Lower lobe of right lung (tissue), 2 donors: Measurements from ENCODE around the gene GIN1. TPM values are rescaled to one million over a fixed set of nuclear protein-coding genes. Genes with fewer than 3 reads are reported as not detected.
"Not testable (repeated sequence)": the region's sequence is repeated elsewhere in the genome, so short reads cannot be mapped to it uniquely, and the experiment has no call there.

ENCODE experiments used
- ATAC-seq, 2 donors: fragments of 200-7000 bp; cut with Tn5 transposase; one replicate each; pipeline ENCODE4 v1.9.1; 2020 to 2022; ENCODE audit warnings: mild to moderate bottlenecking in 2 of 2, moderate library complexity in 2 of 2
- DNase-seq: peaks from one replicate; pipeline ENCODE4 v3.0.0-alpha.2; 2020
- H3K27ac ChIP-seq: fragments of 200-600 bp; one replicate; pipeline ENCODE4 v1.8.0; 2022
- H3K27me3 ChIP-seq: fragments of 200-600 bp; one replicate; pipeline ENCODE4 v1.8.0; 2022; ENCODE audit warnings: low read depth
- H3K36me3 ChIP-seq: fragments of 200-600 bp; one replicate; pipeline ENCODE4 v1.8.0; 2022; ENCODE audit warnings: mild to moderate bottlenecking
- H3K4me1 ChIP-seq: fragments of 200-600 bp; one replicate; pipeline ENCODE4 v1.8.0; 2022
- H3K4me3 ChIP-seq: fragments of 200-600 bp; one replicate; pipeline ENCODE4 v1.8.0; 2022; ENCODE audit warnings: mild to moderate bottlenecking
- H3K9me3 ChIP-seq: fragments of 200-600 bp; one replicate; pipeline ENCODE4 v1.8.0; 2022
- intact Hi-C: fragments of 100-400 bp; cut with DNase I; formaldehyde crosslinking; loops from one replicate; pipeline ENCODE4 v1.11.0; 2022
- total RNA-seq: library from RNA; stranded (reverse); fragmentation: NEBNext Ultra II Directional; extraction: Animal tissue kit (Norgen Biotek cat#: 25700); gene quantifications from one replicate; pipeline ENCODE4 v1.2.1, GENCODE V29; 2021
- TF ChIP-seq, protein P1 (sequence below): fragments of 200-600 bp; IDR thresholded peaks from one replicate; pipeline ENCODE4 v1.8.0; 2022; ENCODE audit warnings: antibody characterized with exemption, mild to moderate bottlenecking
- donor health status: DM: no; HTN: yes; CAD: no; lungs with severe emphysema.

The GIN1 gene
- total RNA-seq, 1 donor from 2014 or later, result 7.5 TPM

DNA sequence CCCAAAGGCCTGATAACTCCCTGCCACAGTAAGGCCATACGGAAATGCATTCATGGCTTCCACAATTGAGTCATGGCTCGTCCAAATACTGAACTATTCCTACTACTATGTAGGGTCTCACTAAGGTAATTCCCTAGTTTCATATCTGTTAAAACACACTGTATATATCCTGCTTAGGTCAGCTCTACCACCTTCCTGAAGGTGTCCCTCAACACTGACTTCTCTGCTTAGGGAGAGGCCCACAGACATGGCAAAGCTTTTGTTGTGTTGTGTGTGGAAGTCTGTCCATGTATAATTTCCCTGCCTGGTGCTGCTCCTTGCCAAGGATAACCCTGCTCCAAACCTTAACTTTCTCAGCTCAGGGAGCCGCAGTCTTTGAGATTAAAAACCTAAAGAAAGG is 60.4 kb downstream of the GIN1 start:
- ATAC-seq, result no peak
- TF ChIP-seq, protein P1, sequence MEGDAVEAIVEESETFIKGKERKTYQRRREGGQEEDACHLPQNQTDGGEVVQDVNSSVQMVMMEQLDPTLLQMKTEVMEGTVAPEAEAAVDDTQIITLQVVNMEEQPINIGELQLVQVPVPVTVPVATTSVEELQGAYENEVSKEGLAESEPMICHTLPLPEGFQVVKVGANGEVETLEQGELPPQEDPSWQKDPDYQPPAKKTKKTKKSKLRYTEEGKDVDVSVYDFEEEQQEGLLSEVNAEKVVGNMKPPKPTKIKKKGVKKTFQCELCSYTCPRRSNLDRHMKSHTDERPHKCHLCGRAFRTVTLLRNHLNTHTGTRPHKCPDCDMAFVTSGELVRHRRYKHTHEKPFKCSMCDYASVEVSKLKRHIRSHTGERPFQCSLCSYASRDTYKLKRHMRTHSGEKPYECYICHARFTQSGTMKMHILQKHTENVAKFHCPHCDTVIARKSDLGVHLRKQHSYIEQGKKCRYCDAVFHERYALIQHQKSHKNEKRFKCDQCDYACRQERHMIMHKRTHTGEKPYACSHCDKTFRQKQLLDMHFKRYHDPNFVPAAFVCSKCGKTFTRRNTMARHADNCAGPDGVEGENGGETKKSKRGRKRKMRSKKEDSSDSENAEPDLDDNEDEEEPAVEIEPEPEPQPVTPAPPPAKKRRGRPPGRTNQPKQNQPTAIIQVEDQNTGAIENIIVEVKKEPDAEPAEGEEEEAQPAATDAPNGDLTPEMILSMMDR, result no peak
- Histone ChIP-seq H3K27ac (no peak overlapping the region), H3K4me1 (no peaks in the 10 kb centered on the region), H3K36me3 (no peaks in the 10 kb centered on the region), H3K27me3 (no peaks in the 10 kb centered on the region), H3K4me3 (no peak overlapping the region), H3K9me3 (no peaks in the 10 kb centered on the region)
- no peak for DNase-seq
- intact Hi-C loops, result no loop called here

DNA sequence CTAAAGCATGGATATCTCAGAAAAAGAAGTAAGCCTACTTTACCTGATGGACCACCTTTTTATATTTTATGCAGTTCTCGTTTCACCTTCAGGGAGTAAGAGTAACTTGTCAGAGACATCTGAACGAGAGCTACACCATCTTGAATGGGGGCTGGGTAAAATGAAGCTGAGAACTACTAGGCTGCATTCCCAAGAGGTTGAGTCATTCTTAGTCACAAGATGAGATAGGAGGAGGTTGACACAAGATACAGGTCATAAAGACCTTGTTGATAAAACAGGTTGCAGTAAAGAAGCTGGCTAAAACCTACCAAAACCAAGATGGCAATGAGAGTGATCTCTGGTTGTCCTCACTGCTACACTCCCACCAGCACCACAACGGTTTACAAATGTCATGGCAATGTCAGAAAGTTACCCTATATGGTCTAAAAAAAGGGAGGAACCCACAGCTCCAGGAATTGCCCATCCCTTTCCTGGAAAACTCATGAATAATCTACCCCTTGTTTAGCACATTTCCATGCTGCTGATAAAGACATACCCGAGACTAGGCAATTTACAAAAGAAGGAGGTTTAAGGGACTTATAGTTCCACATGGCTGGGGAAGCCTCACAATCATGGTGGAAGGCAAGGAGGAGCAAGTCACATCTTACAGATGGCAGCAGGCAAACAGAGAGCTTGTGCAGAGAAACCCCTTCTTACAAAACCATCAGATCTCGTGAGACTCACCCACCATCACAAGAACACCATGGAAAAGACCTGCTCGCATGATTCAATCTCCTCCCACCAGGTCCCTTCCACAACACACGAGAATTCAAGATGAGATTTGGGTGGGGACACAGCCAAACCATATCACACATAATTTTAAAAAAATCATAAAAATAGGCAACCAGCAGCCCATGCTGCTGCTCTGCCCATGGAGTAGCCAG is 62.5 kb downstream of the GIN1 start:
- no peak overlapping the region for H3K27ac ChIP-seq

DNA sequence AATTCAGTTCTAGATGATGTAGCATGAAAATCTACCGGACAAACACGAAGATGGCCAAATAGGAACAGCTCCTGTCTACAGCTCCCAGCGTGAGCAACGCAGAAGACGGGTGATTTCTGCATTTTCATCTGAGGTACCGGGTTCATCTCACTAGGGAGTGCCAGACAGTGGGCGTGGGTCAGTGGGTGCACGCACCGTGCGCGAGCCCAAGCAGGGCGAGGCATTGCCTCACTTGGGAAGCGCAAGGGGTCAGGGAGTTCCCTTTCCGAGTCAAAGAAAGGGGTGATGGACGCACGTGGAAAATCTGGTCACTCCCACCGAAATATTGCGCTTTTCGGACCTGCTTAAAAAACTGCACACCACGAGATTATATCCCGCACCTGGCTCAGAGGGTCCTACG is 73.2 kb downstream of the GIN1 start:
- H3K4me1 ChIP-seq, intact Hi-C loops, H3K27me3 ChIP-seq, H3K4me3 ChIP-seq, H3K36me3 ChIP-seq, H3K9me3 ChIP-seq, H3K27ac ChIP-seq, DNase-seq, ATAC-seq: not testable (repeated sequence)

More for the DNA sequence above, 62.5 kb downstream of the GIN1 start:
- DNase-seq (no peak), ATAC-seq (no peak)
- intact Hi-C loops, result no loop called here
- H3K4me1 ChIP-seq, result no peaks in the 10 kb centered on the region
- TF ChIP-seq, protein P1, result no peak
- no peaks in the 10 kb centered on the region for H3K36me3 ChIP-seq
- no peaks in the 10 kb centered on the region for H3K9me3 ChIP-seq
- H3K4me3 ChIP-seq, result no peak overlapping the region
- H3K27me3 ChIP-seq, result no peaks in the 10 kb centered on the region

DNA sequence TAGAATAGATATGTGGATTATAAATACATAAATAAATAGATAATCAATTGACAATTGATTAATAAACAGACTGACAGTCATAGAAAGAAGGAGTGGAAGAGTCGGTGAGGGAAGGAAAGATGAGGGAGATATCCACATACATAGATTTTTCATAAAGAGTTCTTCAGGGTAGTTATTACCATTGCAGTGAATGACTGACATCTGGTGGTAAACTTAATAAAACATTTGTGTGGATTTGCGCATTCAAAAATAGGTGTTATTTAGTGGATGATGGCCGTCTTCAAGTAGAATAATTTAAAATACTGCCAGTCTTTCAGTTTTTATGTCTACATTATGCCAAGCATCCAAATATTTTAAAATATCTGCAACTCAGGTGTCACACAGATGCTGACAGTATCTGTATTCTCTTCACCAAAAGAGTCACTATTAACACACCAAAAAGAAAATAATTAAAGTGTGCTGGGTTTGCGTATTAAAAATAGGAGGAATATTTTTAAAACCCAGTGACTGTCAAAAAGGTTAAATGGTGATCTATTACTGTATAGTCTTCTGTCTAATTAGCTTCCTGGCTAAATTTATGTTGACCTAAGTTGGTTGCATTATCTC is 78.8 kb downstream of the GIN1 start:
- no peaks in the 10 kb centered on the region for H3K9me3 ChIP-seq
- DNase-seq (no peak), ATAC-seq (no peak)
- H3K36me3 ChIP-seq, result no peaks in the 10 kb centered on the region
- intact Hi-C loops, result no loop called here
- no peaks in the 10 kb centered on the region for H3K4me1 ChIP-seq
- H3K27me3 ChIP-seq, result no peaks in the 10 kb centered on the region
- H3K27ac ChIP-seq, result no peak overlapping the region
- H3K4me3 ChIP-seq, result no peak overlapping the region
- TF ChIP-seq, protein P1, result peak; percentile 45

DNA sequence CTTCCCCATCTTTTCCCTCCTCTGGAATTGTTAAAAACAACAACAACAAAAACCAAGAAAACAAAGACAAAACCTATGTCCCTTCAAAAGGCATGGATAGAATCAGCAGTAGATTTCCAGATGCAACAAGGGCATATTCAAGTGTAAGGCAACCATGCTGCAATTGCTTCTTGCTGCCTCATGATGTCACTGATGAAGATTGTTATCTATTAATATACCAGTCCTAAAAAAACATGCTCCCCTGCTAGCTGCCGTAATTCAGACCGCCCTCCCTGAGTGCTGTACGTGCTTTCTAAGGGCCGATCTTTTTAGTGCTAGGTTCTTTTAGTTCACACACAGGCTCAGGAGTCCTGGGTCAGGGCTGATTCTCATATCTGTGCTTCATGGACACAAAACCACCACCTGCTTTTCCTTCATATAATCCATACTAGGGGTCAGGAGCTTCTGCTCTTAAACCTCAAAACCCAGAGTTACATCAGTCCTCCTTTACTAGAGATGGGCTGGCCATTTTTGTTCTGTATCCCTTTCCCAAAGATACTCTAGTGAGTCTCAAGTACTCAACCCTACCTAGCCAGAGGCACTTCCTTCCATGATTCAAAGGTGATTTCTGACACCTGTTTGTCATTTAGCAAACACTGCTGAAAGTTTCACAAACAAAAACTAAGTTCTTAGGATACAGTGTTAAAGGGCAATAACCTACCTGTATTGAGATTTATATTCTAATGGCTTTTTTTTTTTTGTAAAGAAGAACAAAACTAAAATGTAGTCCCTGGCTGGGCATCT is 82.1 kb downstream of the GIN1 start:
- H3K4me3 ChIP-seq, result no peak overlapping the region
- intact Hi-C loops, result no loop called here
- H3K9me3 ChIP-seq, result peaks cover 3% of the 10 kb centered on the region
- no peaks in the 10 kb centered on the region for H3K27me3 ChIP-seq
- H3K36me3 ChIP-seq, result peaks cover under 1% of the 10 kb centered on the region
- no peak overlapping the region for H3K27ac ChIP-seq
- no peaks in the 10 kb centered on the region for H3K4me1 ChIP-seq
- TF ChIP-seq, protein P1, result no peak
- DNase-seq (no peak), ATAC-seq (no peak)
